ENCODE measurements around the gene ZMYM4. TPM values are rescaled to one million over a fixed set of nuclear protein-coding genes. Genes with fewer than 3 reads are reported as not detected.

The ZMYM4 gene
- total RNA-seq, 1 donor from 2014 or later = 9.6 TPM

DNA sequence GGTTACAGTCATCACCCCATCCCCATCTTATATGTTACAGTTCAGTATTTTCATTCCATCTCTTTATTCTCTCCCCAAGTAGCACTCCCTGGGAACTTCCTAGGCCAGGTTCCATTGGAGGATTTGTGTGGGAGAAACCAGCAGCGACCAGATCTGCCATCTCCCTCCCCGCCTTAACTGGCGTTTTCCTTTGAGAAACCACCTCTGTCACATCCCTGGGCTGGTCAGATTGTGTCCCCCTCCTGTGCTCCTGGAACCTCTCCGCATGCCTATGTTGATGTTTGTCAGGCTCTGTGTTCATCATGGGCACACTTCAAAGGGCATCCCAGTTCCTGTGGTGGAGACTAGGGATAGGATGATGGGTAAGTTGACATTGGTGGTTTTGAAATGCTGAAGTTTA lies 162.3 kb downstream of the ZMYM4 start:
- H3K9me3 ChIP-seq = no peaks in the 10 kb centered on the region

GRCh38 chr1:35431173-35431599 lies 162.7 kb downstream of the ZMYM4 start:
- Histone ChIP-seq H3K27me3 (no peaks in the 10 kb centered on the region), H3K4me3 (no peak overlapping the region), H3K36me3 (peaks cover 23 to 43% of the 10 kb centered on the region in 2 donors), H3K4me1 (no peaks in the 10 kb centered on the region), H3K27ac (no peak overlapping the region), H3K9me3 (no peaks in the 10 kb centered on the region)
- no peak for DNase-seq (ENCODE audit: low spot score in 2 of 2)
- no peak for TF ChIP-seq CTCF (IDR thresholded peaks at IDR 0.05)
- intact Hi-C loops (cut with DNase I) = no loop called here

More for the DNA sequence above, 162.3 kb downstream of the ZMYM4 start:
- no peak for DNase-seq (ENCODE audit: low spot score in 2 of 2)
- no peaks in the 10 kb centered on the region for H3K4me1 ChIP-seq
- intact Hi-C loops (cut with DNase I) = no loop called here
- H3K27me3 ChIP-seq = no peaks in the 10 kb centered on the region
- no peak overlapping the region for H3K27ac ChIP-seq
- H3K36me3 ChIP-seq = peaks cover 19 to 39% of the 10 kb centered on the region in 2 donors
- H3K4me3 ChIP-seq = no peak overlapping the region
- TF ChIP-seq CTCF (IDR thresholded peaks at IDR 0.05) = no peak

DNA sequence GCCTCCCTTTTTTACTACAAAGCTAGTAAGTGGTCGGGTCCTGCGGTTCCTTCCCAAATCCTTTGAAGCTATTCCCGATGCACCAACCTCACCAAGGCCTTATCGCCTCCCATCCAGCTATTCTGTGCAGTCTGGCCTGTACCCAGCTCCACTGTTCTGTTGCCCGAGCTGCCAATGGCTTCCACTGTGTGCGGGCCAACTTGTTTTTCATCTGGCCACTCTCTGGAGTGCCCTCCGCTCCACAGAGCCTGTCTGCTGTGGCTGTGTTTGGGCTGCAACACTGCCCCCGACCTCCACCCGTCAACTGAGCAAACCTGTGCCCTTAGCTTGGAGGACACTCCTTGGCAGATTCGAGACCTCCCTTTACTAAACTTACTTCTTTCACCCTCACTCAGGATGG lies 163.7 kb downstream of the ZMYM4 start:
- Histone ChIP-seq H3K27ac (no peak overlapping the region), H3K9me3 (no peaks in the 10 kb centered on the region), H3K27me3 (no peaks in the 10 kb centered on the region), H3K4me1 (no peaks in the 10 kb centered on the region), H3K4me3 (no peak overlapping the region), H3K36me3 (peaks cover 27 to 53% of the 10 kb centered on the region in 2 donors)
- no peak for TF ChIP-seq CTCF (IDR thresholded peaks at IDR 0.05)
- intact Hi-C loops (cut with DNase I) = no loop called here
- DNase-seq (ENCODE audit: low spot score in 2 of 2) = no peak

DNA sequence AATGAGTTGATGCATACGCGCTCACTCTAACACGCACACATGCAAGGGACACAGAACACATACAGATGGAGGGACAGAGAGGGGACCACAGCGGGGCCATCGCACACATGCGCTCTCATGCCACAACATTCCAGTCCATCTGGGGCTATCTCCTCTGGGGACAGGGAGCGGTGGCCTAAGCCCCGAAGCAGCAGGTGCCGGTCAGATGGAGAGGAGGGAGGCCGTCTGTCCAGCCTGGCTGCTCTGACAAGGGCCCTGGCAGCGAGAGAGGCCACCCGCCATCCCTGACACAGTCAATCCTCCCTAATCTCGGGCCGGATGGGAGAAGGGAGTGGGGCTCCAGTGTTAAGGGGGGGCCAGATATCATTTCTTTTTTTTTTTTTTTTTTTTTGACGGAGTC lies 165.2 kb downstream of the ZMYM4 start:
- Histone ChIP-seq H3K4me1 (no peaks in the 10 kb centered on the region), H3K27ac (no peak overlapping the region), H3K4me3 (no peak overlapping the region), H3K36me3 (peaks cover 27 to 59% of the 10 kb centered on the region in 2 donors), H3K27me3 (no peaks in the 10 kb centered on the region), H3K9me3 (no peaks in the 10 kb centered on the region)
- intact Hi-C loops (cut with DNase I) = no loop called here
- TF ChIP-seq CTCF (IDR thresholded peaks at IDR 0.05) = no peak
- no peak for DNase-seq (ENCODE audit: low spot score in 2 of 2)

GRCh38 chr1:35434703-35435102 lies 166.2 kb downstream of the ZMYM4 start:
- no peak overlapping the region for H3K4me3 ChIP-seq
- H3K36me3 ChIP-seq = peaks cover 33 to 69% of the 10 kb centered on the region in 2 donors
- no peaks in the 10 kb centered on the region for H3K4me1 ChIP-seq
- no peaks in the 10 kb centered on the region for H3K27me3 ChIP-seq
- DNase-seq (ENCODE audit: low spot score in 2 of 2) = no peak
- no peak for TF ChIP-seq CTCF (IDR thresholded peaks at IDR 0.05)
- no peak overlapping the region for H3K27ac ChIP-seq
- H3K9me3 ChIP-seq = no peaks in the 10 kb centered on the region
- intact Hi-C loops (cut with DNase I) = no loop called here

DNA sequence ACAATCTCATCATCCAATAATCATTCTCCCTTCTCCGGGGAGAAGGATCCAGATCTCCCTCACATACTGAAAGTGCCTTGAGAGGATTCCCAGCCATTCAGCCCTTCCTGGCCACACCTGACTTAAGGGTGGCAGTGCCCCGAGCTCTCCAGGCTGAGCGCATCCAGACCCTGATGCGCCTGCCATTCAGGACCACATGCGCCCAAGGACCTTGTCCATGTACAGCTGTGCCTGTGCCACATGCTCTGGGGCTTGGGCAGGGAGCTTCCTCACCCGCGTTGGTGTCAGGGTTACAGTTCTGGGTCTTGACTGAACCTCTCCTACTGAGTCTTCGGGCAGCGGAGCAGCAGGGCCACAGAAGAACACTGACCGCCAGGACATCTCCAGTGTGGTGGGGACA lies 167.6 kb downstream of the ZMYM4 start:
- intact Hi-C loops (cut with DNase I) = no loop called here
- Histone ChIP-seq H3K4me1 (no peaks in the 10 kb centered on the region), H3K27ac (no peak overlapping the region), H3K4me3 (no peak overlapping the region), H3K27me3 (no peaks in the 10 kb centered on the region), H3K36me3 (peaks cover 47 to 83% of the 10 kb centered on the region in 2 donors), H3K9me3 (no peaks in the 10 kb centered on the region)
- no peak for DNase-seq (ENCODE audit: low spot score in 2 of 2)
- no peak for TF ChIP-seq CTCF (IDR thresholded peaks at IDR 0.05)
